H1 (cell line): ENCODE data around the gene WDR27. TPM values are rescaled to one million over a fixed set of nuclear protein-coding genes. Genes with fewer than 3 reads are reported as not detected.

Experiments used
- CTCF ChIA-PET: fragments of 300-600 bp; sonication (Branson Sonifier 250); formaldehyde crosslinking; loops from one replicate; lab custom pipeline; 2021; ENCODE audit not compliant: partially characterized antibody; lab: Charles Lee
- POLR2A ChIA-PET: fragments of 300-600 bp; sonication (Branson Sonifier 250); formaldehyde crosslinking; loops from one replicate; lab custom pipeline; 2021; ENCODE audit warnings: inconsistent platforms; ENCODE audit not compliant: partially characterized antibody; lab: Charles Lee
- DNase-seq, 2 experiments: peaks; one replicate each; pipeline versions ENCODE4 v3.0.0 to v3.0.0-alpha.2; 2010 to 2022; ENCODE audit warnings: low spot score in 2 of 2, low read depth in 1 of 2, mixed read lengths in 1 of 2
- FAIRE-seq: peaks from 2 replicates; lab custom pipeline; 2011; peaks lifted over from hg19 to GRCh38; lab: Jason Lieb, UNC
- H2AFZ ChIP-seq: 2 replicates; pipeline ENCODE4 v1.8.1; 2012; ENCODE audit warnings: low read length, inconsistent platforms
- H2AK5ac ChIP-seq: 2 replicates; pipeline ENCODE4 v1.6.1; 2013; ENCODE audit warnings: low read depth, low read length
- H2BK120ac ChIP-seq: replicated peaks from 2 replicates; pipeline ENCODE3; 2013; ENCODE audit warnings: low read depth, low read length, inconsistent platforms
- H2BK12ac ChIP-seq: 2 replicates; pipeline ENCODE4 v1.6.1; 2013; ENCODE audit warnings: low read depth, low read length
- H2BK15ac ChIP-seq: 2 replicates; pipeline ENCODE4 v1.6.1; 2013; ENCODE audit warnings: low read length
- H2BK20ac ChIP-seq: 2 replicates; pipeline ENCODE4 v1.6.1; 2013; ENCODE audit warnings: low read length
- H2BK5ac ChIP-seq: 2 replicates; pipeline ENCODE4 v1.6.1; 2013; ENCODE audit warnings: low read depth, low read length
- H3K14ac ChIP-seq: 2 replicates; pipeline ENCODE4 v1.6.1; 2013; ENCODE audit warnings: inconsistent platforms; ENCODE audit not compliant: insufficient read length
- H3K18ac ChIP-seq: 2 replicates; pipeline ENCODE4 v1.6.1; 2013; ENCODE audit warnings: low read length; ENCODE audit errors: extremely low read depth
- H3K23ac ChIP-seq: 2 replicates; pipeline ENCODE4 v1.6.1; 2013; ENCODE audit warnings: inconsistent platforms; ENCODE audit not compliant: insufficient read length
- H3K23me2 ChIP-seq: 2 replicates; pipeline ENCODE4 v1.6.1; 2013; ENCODE audit warnings: low read depth, low read length
- H3K27ac ChIP-seq: 2 replicates; pipeline ENCODE4 v1.6.1; 2011; ENCODE audit warnings: low read depth, low read length, inconsistent platforms
- H3K27me3 ChIP-seq, 4 experiments: replicated peaks in 1 of 4; 1 replicate in 1 of 4; 2 replicates in 3 of 4; pipeline versions ENCODE4 v1.6.1 to v1.8.1; 2011 to 2013; ENCODE audit warnings: low read length in 3 of 4, mild to moderate bottlenecking in 3 of 4, inconsistent platforms in 2 of 4, mixed read lengths in 2 of 4, moderate library complexity in 1 of 4; ENCODE audit not compliant: control insufficient read depth in 3 of 4, insufficient read depth in 3 of 4; ENCODE audit errors: extremely low read depth in 1 of 4
- H3K36me3 ChIP-seq, 4 experiments: 2 replicates each; pipeline versions ENCODE4 v1.6.1 to v1.8.1; 2011 to 2013; ENCODE audit warnings: mild to moderate bottlenecking in 4 of 4, low read length in 3 of 4, moderate library complexity in 2 of 4, control low read depth in 1 of 4, inconsistent platforms in 1 of 4; ENCODE audit not compliant: insufficient read depth in 4 of 4, control insufficient read depth in 2 of 4
- H3K4ac ChIP-seq: replicated peaks from 2 replicates; pipeline ENCODE3; 2013; ENCODE audit warnings: low read length, low read depth, mixed read lengths, inconsistent platforms; ENCODE audit not compliant: insufficient read length
- H3K4me1 ChIP-seq, 4 experiments: replicated peaks in 1 of 4; 1 replicate in 1 of 4; 2 replicates in 3 of 4; pipeline versions ENCODE4 v1.6.1 to v1.8.1; 2011 to 2013; ENCODE audit warnings: low read length in 3 of 4, inconsistent platforms in 2 of 4, mixed read lengths in 1 of 4; ENCODE audit not compliant: insufficient read depth in 4 of 4, control insufficient read depth in 3 of 4
- H3K4me2 ChIP-seq, 2 experiments: 2 replicates each; pipeline versions ENCODE4 v1.6.1 to v1.8.1; 2011 to 2013; ENCODE audit warnings: low read depth in 2 of 2, low read length in 2 of 2, control low read depth in 1 of 2, inconsistent platforms in 1 of 2, mild to moderate bottlenecking in 1 of 2; ENCODE audit not compliant: insufficient read depth in 1 of 2
- H3K4me3 ChIP-seq, 4 experiments: fragments of 200-600, 300-600 bp in 1 of 4; sonication (generic), shearing (Covaris generic), sonication (Bioruptor Twin) in 1 of 4; 2 replicates each; pipeline versions ENCODE4 v1.5.1 to v1.8.1; 2011 to 2016; ENCODE audit warnings: low read length in 4 of 4, low read depth in 3 of 4, control low read depth in 2 of 4, inconsistent platforms in 2 of 4, mild to moderate bottlenecking in 2 of 4, mixed read lengths in 1 of 4, moderate library complexity in 1 of 4; ENCODE audit not compliant: insufficient read depth in 2 of 4; ENCODE audit errors: extremely low read depth in 1 of 4
- H3K56ac ChIP-seq: replicated peaks from 2 replicates; pipeline ENCODE3; 2013; ENCODE audit warnings: low read depth, mild to moderate bottlenecking, mixed read lengths, low read length, inconsistent platforms; ENCODE audit not compliant: insufficient read length
- H3K79me1 ChIP-seq: 2 replicates; pipeline ENCODE4 v1.6.1; 2013; ENCODE audit warnings: low read depth, low read length, control low read depth
- H3K79me2 ChIP-seq, 2 experiments: 2 replicates each; pipeline versions ENCODE4 v1.6.1 to v1.8.1; 2012 to 2013; ENCODE audit warnings: low read length in 2 of 2, mild to moderate bottlenecking in 2 of 2, inconsistent platforms in 1 of 2; ENCODE audit not compliant: insufficient read depth in 2 of 2, control insufficient read depth in 1 of 2
- H3K9ac ChIP-seq, 4 experiments: replicated peaks in 1 of 4; 1 replicate in 1 of 4; 2 replicates in 3 of 4; pipeline versions ENCODE4 v1.6.1 to v1.8.1; 2011 to 2013; ENCODE audit warnings: low read depth in 3 of 4, low read length in 3 of 4, control low read depth in 2 of 4, mild to moderate bottlenecking in 2 of 4, moderate library complexity in 2 of 4, inconsistent platforms in 1 of 4; ENCODE audit errors: extremely low read depth in 1 of 4
- H3K9me3 ChIP-seq, 2 experiments: 2 replicates each; pipeline versions ENCODE4 v1.6.1 to v1.8.1; 2012 to 2013; ENCODE audit warnings: mild to moderate bottlenecking in 2 of 2, moderate library complexity in 2 of 2, control low read depth in 1 of 2, inconsistent platforms in 1 of 2, low read depth in 1 of 2, low read length in 1 of 2, mixed read lengths in 1 of 2; ENCODE audit not compliant: insufficient read depth in 2 of 2
- H4K20me1 ChIP-seq, 2 experiments: replicated peaks in 1 of 2; 2 replicates each; pipeline versions ENCODE3 to v1.8.1; 2011 to 2013; ENCODE audit warnings: inconsistent platforms in 2 of 2, low read length in 2 of 2, mild to moderate bottlenecking in 1 of 2; ENCODE audit not compliant: insufficient read depth in 2 of 2, control insufficient read depth in 1 of 2
- H4K5ac ChIP-seq: 2 replicates; pipeline ENCODE4 v1.6.1; 2013; ENCODE audit warnings: low read length, low read depth, mixed read lengths, inconsistent platforms; ENCODE audit not compliant: insufficient read length
- H4K8ac ChIP-seq: 2 replicates; pipeline ENCODE4 v1.8.0; 2013; ENCODE audit warnings: mild to moderate bottlenecking, moderate library complexity, low read length, inconsistent platforms; ENCODE audit not compliant: insufficient read depth; ENCODE audit errors: extremely low read depth
- H4K91ac ChIP-seq: replicated peaks from 2 replicates; pipeline ENCODE3; 2013; ENCODE audit warnings: low read length, mixed read lengths, inconsistent platforms; ENCODE audit not compliant: insufficient read length
- KDM4A ChIP-seq: IDR thresholded peaks from one replicate; pipeline ENCODE4 v1.7.1; 2012; ENCODE audit warnings: low read depth, mild to moderate bottlenecking, moderate library complexity, low read length, inconsistent platforms; ENCODE audit not compliant: severe bottlenecking
- WGBS, 2 experiments: shearing (Covaris generic) in 1 of 2; methylation state at CpG; one replicate each; pipeline versions ENCODE4 v1.1.6 to v1.1.7; 2013 to 2015; ENCODE audit warnings: low lambda C conversion rate in 2 of 2, mixed read lengths in 2 of 2, inconsistent platforms in 1 of 2, low coverage in 1 of 2, missing lambda C conversion rate in 1 of 2; ENCODE audit not compliant: insufficient replicate concordance in 2 of 2, insufficient coverage in 1 of 2, insufficient read length in 1 of 2; ENCODE audit errors: extremely low coverage in 1 of 2, missing lambda C conversion rate in 1 of 2; 5-methylcytosine and 5-hydroxymethylcytosine counted together
- polyA plus RNA-seq, 7 experiments: library from polyadenylated mRNA; depleted of rRNA in 3 of 7; stranded (reverse) in 5 of 7; unstranded in 2 of 7; fragments of >200 nt in 5 of 7; fragments of 200-250 nt in 2 of 7; gene quantifications; 1 replicate in 5 of 7; 2 replicates in 1 of 7; 4 replicates in 1 of 7; pipeline versions ENCODE4 v1.2.1 to v1.2.3, GENCODE V29; 2011 to 2013; ENCODE audit warnings: missing spikeins in 2 of 7, mixed read lengths in 2 of 7
- total RNA-seq: library from RNA; stranded (reverse); fragmentation: NEBNext Ultra II Directional; extraction: Animal tissue kit (Norgen Biotek cat#: 25700); gene quantifications from 2 replicates; pipeline ENCODE4 v1.2.1, GENCODE V29; 2021
- TF ChIP-seq, protein P1 (sequence below): IDR thresholded peaks from 2 replicates; pipeline ENCODE4 v1.6.1; 2012; ENCODE audit warnings: low read length, inconsistent platforms
- TF ChIP-seq, protein P2 (sequence below): IDR thresholded peaks from 2 replicates; pipeline ENCODE4 v1.6.1; 2011; ENCODE audit warnings: low read depth, mild to moderate bottlenecking, low read length; ENCODE audit not compliant: insufficient read depth

Gene WDR27
- total and polyA plus RNA-seq, 2 of the 8 experiments (the other 6 are each of a cell fraction or from before 2014, with no cell fraction given), result 53.6 to 68.6 TPM

DNA sequence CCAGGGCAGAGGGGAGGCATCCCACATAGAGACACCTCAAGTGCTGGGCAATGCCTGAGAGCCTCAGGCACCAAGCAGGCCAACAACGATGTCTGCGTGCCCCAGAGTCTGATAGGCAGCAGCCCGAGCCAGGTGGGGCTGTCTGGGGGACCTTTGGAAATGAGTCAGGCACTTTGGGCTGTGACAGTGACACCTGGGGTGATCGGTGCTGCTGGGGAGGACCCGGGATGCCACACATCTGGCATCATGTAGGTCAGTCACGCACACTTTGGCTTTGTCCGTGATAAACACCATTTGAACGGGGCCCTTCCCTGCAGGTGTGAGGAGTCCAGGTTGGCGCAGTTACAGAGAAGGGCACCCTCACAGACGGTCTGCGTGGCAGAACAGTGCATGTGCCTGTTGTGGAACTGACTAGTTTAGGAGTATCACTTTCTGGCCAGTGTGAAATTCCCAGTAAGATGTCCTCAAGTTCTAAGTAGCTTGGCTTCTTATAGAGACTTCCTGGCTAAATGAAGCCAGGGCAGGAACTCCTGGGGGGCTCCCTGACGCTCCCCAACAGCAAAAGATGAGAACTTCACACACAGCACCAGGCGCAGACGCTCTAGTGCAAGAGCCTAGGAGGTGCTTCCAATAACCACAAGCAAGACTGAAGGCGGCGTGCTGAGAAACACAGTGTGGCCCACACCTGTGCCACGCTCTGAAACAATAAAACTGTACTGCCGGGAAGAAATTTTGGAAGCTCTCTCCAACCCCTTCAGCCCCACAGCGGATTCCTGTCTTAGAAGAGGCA, 134.7 kb downstream of the WDR27 start:
- DNase-seq (no peak), FAIRE-seq (no peak)
- Histone ChIP-seq H3K23ac (no peak overlapping the region), H2BK15ac (no peak overlapping the region), H3K27me3 (no peaks in the 10 kb centered on the region), H4K20me1 (no peaks in the 10 kb centered on the region), H3K79me1 (no peaks in the 10 kb centered on the region), H3K27ac (no peak overlapping the region), H3K14ac (no peak overlapping the region), H3K4me3 (no peak overlapping the region), H3K56ac (no peak overlapping the region), H4K5ac (no peak overlapping the region), H3K23me2 (no peaks in the 10 kb centered on the region), H3K9ac (no peak overlapping the region; a peak in 1 of 7 replicates), H2BK12ac (no peak overlapping the region), H3K18ac (no peak overlapping the region), H3K36me3 (peaks cover 0 to 2% (median 0%) of the 10 kb centered on the region in 4 experiments; a peak in 1 of 8 replicates), H2BK20ac (no peak overlapping the region), H4K8ac (no peak overlapping the region), H3K4me2 (no peak overlapping the region), H3K9me3 (no peaks in the 10 kb centered on the region), H2BK5ac (no peak overlapping the region), H3K4ac (no peak overlapping the region), H3K4me1 (no peaks in the 10 kb centered on the region), H2BK120ac (no peak overlapping the region), H4K91ac (no peak overlapping the region), H2AK5ac (no peak overlapping the region), H3K79me2 (no peaks in the 10 kb centered on the region), H2AFZ (no peak overlapping the region)
- POLR2A ChIA-PET, result no interaction called here
- CTCF ChIA-PET, result interaction anchor here (1.4 kb wide), 1 partner anchor 13 kb away, joined by 3 read pairs; no protein-coding TSS in a partner anchor
- 93% methylated on average over 19 of the region's 19 CpGs; no CpG with 5 or more reads in 1 of the 2 experiments for WGBS, 2 experiments
- no peak for TF ChIP-seq KDM4A
- TF ChIP-seq, protein P1, sequence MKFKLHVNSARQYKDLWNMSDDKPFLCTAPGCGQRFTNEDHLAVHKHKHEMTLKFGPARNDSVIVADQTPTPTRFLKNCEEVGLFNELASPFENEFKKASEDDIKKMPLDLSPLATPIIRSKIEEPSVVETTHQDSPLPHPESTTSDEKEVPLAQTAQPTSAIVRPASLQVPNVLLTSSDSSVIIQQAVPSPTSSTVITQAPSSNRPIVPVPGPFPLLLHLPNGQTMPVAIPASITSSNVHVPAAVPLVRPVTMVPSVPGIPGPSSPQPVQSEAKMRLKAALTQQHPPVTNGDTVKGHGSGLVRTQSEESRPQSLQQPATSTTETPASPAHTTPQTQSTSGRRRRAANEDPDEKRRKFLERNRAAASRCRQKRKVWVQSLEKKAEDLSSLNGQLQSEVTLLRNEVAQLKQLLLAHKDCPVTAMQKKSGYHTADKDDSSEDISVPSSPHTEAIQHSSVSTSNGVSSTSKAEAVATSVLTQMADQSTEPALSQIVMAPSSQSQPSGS, result no peak
- TF ChIP-seq, protein P2, sequence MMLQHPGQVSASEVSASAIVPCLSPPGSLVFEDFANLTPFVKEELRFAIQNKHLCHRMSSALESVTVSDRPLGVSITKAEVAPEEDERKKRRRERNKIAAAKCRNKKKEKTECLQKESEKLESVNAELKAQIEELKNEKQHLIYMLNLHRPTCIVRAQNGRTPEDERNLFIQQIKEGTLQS, result no peak
